Measurements from ENCODE around the gene SOBP. TPM values are rescaled to one million over a fixed set of nuclear protein-coding genes. Genes with fewer than 3 reads are reported as not detected.

SOBP gene
- total and polyA plus RNA-seq, 2 donors (not counting 3 experiments of a cell fraction or from before 2014, with no cell fraction given): 0.35 to 6.6 TPM

- H3K4me1 ChIP-seq (ENCODE audit: control insufficient read depth, extremely low read depth, insufficient read depth, low read length): no peaks in the 10 kb centered on the region
- no peaks in the 10 kb centered on the region for H3K27me3 ChIP-seq (ENCODE audit: control insufficient read depth in 2 of 2, insufficient read depth in 2 of 2, low read length in 2 of 2)
- dilution Hi-C loops (cut with MboI; ENCODE audit: extremely low pct_ligation_motif_present, low sequenced_read_pairs) (no loop called here), intact Hi-C loops (cut with micrococcal nuclease) (no loop called here)
- no peak overlapping the region for H2AFZ ChIP-seq (ENCODE audit: low read depth, low read length)
- H3K9me3 ChIP-seq (replicated peaks; ENCODE audit: control insufficient read depth, insufficient read depth, low read length): no peaks in the 10 kb centered on the region
- H4K20me1 ChIP-seq (replicated peaks; ENCODE audit: control insufficient read depth, extremely low read depth, insufficient read depth, low read length): no peaks in the 10 kb centered on the region
- no peak overlapping the region for H3K4me3 ChIP-seq (replicated peaks in 1 of 3; ENCODE audit: insufficient read depth in 1 of 3, low read depth in 1 of 3, low read length in 3 of 3)
- ChIA-PET CTCF (interaction anchor here (0.6 kb wide), 2 partner anchors 49 to 67 kb away, joined by 3 read pairs; no protein-coding TSS in a partner anchor), POLR2A (no interaction called here)
- no peak overlapping the region for H3K9ac ChIP-seq (replicated peaks; ENCODE audit: extremely low read depth, insufficient read depth, low read length)
- DNase-seq (ENCODE audit: low read depth, low spot score): no peak
- no peak for FAIRE-seq
- no TSS peak for BruUV-seq (replicated peaks)
- H3K79me2 ChIP-seq (ENCODE audit: control insufficient read depth, insufficient read depth, low read length): no peaks in the 10 kb centered on the region
- no peak overlapping the region for H3K4me2 ChIP-seq (ENCODE audit: insufficient read depth, low read length)
- no peaks in the 10 kb centered on the region for H3K36me3 ChIP-seq (ENCODE audit: control insufficient read depth in 2 of 2, extremely low read depth in 1 of 2, insufficient read depth in 2 of 2, low read length in 2 of 2)
- no peaks in the 10 kb centered on the region for H3K9me1 ChIP-seq (replicated peaks; ENCODE audit: control insufficient read depth, extremely low read depth, insufficient read depth, low read length)
- no peak overlapping the region for H3K27ac ChIP-seq (ENCODE audit: insufficient read depth, low read depth, low read length)
- no peak for TF ChIP-seq POLR2AphosphoS5 (IDR thresholded peaks at IDR 0.05; ENCODE audit: insufficient read depth, low read depth, low read length)
- no peak for TF ChIP-seq JUN (IDR thresholded peaks at IDR 0.05; ENCODE audit: borderline replicate concordance, insufficient read depth, insufficient read length, low read depth)
- no peak for TF ChIP-seq CTCF (IDR thresholded peaks at IDR 0.05; ENCODE audit: extremely low read depth in 1 of 2, insufficient read depth in 1 of 2, low read depth in 1 of 2, low read length in 2 of 2)
- TF ChIP-seq GATA2 (IDR thresholded peaks at IDR 0.05; ENCODE audit: insufficient read depth, insufficient read length, low read depth, low read length): no peak
- no peak for TF ChIP-seq FOS (IDR thresholded peaks at IDR 0.05; ENCODE audit: borderline replicate concordance, insufficient read depth, low read length)
- TF ChIP-seq EZH2 (IDR thresholded peaks at IDR 0.05; ENCODE audit: borderline replicate concordance, low read depth, low read length, severe bottlenecking): no peak
- TF ChIP-seq MAX (IDR thresholded peaks at IDR 0.05; ENCODE audit: insufficient read depth, insufficient read length): no peak
- TF ChIP-seq POLR2A (IDR thresholded peaks at IDR 0.05; ENCODE audit: low read depth, low read length): no peak
- no peak for TF ChIP-seq MYC (IDR thresholded peaks at IDR 0.05; ENCODE audit: low read depth, low read length)
Observed at GRCh38 chr6:107533415-107534059, 43.6 kb downstream of the SOBP start.
